ENCODE measurements around the gene DIDO1.

GRCh38 chr20:62841705-62842212 is 84.5 kb downstream of the DIDO1 start:
- TF ChIP-seq CTCF (IDR thresholded peaks at IDR 0.05; ENCODE audit: low read depth, low read length) (no peak), EZH2phosphoT487 (IDR thresholded peaks at IDR 0.05; ENCODE audit: low read depth) (no peak)
